ENCODE measurements around the gene DCDC2C.

GRCh38 chr2:3703236-3703756 lies at the start of gene DCDC2C:
- no peak for TF ChIP-seq CTCF (IDR thresholded peaks at IDR 0.05)
- no peak for TF ChIP-seq POLR2AphosphoS5 (IDR thresholded peaks at IDR 0.05)

Measured in prostate gland (tissue), 2 donors.